Left cardiac atrium (tissue), 4 donors: Measurements from ENCODE around the gene DEGS1. TPM values are rescaled to one million over a fixed set of nuclear protein-coding genes. Genes with fewer than 3 reads are reported as not detected.

Experiments used
- ATAC-seq, 2 donors: fragments of 200-7000 bp; cut with Tn5 transposase; one replicate each; pipeline ENCODE4 v1.9.1; 2020; ENCODE audit warnings: mild to moderate bottlenecking in 2 of 2, moderate library complexity in 2 of 2
- DNase-seq: peaks from one replicate; pipeline ENCODE4 v3.0.0-alpha.2; 2020
- intact Hi-C, 2 donors: fragments of 100-400 bp; cut with DNase I; formaldehyde crosslinking; loops; one replicate each; pipeline versions ENCODE4 v1.14.1 to v1.15.1; 2022 to 2023
- total RNA-seq, 2 donors: library from RNA; stranded (reverse); fragmentation: NEBNext Ultra II Directional; extraction: Animal tissue kit (Norgen Biotek cat#: 25700); gene quantifications; one replicate each; pipeline ENCODE4 v1.2.1, GENCODE V29; 2021
- donor health status: DM: no; HTN: yes; CAD: no.
- donor health status: DM: no; HTN: yes; CAD: no; lungs with severe emphysema.
- donor health status: DM: yes; HTN: yes; CAD: no.
- donor health status: Dilated cardiomyopathy.

Gene DEGS1
- total RNA-seq, 2 donors from 2014 or later: 59.2 to 64.9 TPM

DNA sequence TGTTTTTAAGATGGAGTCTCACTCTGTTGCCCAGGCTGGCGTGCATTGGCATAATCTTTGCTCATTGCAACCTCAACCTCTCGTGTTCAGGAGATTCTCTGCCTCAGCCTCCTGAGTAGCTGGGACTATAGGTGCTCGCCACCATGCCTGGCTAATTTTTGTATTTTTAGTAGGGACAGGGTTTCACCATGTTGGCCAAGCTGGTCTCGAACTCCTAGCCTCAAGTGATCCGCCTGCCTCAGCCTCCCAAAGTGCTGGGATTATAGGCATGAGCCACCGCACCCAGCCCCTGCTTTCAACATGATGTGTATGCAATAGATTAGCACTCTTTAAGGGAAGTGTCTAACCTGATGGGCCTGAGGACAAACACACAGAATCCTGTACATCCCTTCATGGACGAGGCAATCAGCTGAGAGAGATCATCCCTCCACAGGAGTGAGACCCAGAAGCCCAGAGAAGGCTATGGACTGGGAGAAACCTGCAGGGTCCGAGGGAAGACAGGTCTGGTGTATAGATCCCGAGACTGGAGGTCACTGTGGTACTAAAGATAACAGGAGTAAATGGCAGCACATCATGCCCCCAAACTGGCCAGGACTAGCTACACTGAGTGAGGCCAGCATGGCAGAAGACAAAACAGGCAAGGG, 5.6 kb upstream of the DEGS1 start:
- intact Hi-C loops: no loop called here
- ATAC-seq (no peak), DNase-seq (no peak)

DNA sequence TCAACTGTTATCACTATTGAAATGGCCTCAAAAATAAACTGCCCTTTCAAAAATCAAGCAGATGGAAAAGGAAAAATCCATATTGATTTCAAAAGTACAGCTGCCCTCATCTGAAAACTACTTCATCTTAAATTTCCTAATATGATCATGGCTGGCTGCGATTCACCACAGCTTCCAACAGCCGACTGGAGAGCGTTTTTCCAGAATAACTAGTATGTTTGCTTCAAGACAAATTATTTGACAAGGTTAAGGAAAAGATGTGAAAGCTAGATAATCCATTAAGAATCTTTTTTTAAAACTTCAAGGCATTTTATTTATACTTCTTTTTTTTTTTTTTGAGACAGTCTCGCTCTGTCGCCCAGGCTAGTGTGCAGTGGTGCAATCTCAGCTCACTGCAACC, 4.1 kb upstream of the DEGS1 start:
- DNase-seq: no peak
- intact Hi-C loops: no loop called here
- ATAC-seq: no peak

- DNase-seq: no peak
- no peak for ATAC-seq
- intact Hi-C loops: loop anchor here in 1 of 2 donors (5.0 to 10.0 kb wide), 2 partner anchors 36 to 154 kb away; partner anchors contain the start of gene NVL
Observed at GRCh38 chr1:224180783-224181452, 2.1 kb upstream of the DEGS1 start.

DNA sequence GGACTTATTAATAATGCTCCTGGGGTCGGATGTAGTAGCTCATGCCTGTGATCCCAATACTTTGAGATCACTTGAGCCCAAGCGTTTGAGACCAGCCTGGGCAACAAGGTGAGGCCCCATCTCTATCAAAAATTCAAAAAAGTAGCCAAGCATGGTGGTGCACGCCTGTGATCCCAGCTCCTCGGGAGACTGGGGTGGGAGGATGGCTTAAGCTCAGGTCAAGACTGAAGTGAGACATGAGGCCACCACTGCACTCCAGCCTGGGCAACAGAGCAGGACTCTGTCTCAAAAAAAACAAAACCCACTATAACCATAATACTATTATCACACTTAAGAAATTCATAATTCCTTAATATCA, 1.6 kb upstream of the DEGS1 start:
- DNase-seq (no peak), ATAC-seq (no peak)
- intact Hi-C loops: loop anchor here in 1 of 2 donors (5.0 to 10.0 kb wide), 2 partner anchors 36 to 153 kb away; partner anchors contain the start of gene NVL

DNA sequence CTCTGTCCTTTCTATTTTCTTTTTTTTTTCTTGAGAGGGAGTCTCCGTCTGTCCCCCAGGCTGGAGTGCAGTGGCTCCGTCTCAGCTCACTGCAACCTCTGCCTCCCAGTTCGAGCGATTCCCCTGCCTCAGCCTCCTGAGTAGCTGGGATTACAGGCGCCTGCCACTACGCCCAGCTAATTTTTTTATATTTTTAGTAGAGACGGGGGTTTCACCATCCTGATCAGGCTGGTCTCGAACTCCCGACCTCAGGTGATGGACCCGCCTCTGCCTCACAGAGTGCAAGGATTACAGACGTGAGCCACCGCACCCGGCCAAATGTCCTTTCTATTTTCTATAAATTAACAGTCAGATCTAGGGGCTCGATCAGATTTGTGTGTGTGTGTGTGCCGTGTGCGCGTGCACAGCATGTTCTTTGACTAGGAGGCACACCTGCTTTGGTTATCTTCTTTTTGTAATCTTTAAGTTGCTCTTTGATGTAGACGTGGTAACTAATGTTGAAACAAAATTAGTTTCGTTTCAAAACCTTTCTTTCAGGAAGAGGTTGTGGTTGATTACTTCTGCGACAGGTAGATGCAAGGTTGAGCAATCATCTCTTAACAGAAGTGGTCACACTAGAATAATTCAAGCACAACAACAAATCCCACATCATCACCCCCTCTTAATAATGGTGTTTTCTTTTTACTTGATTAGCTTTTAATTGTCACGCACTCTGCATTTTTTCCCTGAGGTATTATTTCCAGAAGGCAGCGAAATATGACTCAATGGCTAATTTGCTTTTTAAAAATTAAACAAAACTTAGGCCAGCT, 779 bp upstream of the DEGS1 start:
- ATAC-seq: no peak
- intact Hi-C loops: loop anchor here in 1 of 2 donors (5.0 to 10.0 kb wide), 2 partner anchors 35 to 153 kb away; partner anchors contain the start of gene NVL
- no peak for DNase-seq

DNA sequence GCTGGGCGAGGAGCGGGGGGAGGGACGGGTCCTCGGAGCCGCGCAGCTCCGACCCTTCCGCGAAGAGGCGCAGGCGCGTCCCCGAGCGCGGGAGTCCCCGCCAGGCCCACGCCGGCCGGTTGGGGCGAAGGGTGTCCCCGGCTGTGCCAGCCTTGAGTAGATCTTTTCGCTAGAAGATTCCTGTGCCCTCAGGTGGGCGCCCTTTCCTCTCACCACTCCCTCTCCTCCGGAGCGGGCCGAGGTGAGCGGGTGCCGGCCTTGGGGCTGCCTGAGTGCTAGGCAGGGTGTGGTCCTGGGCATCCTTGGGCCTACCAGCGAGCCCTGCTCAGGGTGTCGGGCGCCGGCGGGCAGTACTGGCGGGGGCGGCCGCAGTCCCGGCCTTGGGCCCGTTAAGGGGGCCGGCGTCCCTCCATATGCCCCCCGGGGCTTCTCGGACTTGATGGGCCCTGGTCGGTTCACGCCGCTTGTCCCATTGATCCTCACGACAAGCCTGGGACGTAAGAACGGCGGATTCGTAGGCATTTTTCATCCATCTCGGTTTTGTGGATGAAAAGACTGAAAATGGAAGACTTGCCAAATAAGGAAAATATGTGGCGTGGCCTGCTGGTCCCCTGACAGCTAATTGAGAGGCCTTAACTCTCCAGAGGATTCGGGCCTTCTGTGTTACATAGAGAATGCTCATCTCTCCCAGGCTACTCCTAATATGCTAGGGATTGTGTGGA, 712 bp downstream of the DEGS1 start:
- DNase-seq (peak; percentile 63), ATAC-seq (peak; percentile 85 to 89)
- intact Hi-C loops: loop anchor here in 1 of 2 donors (5.0 to 10.0 kb wide), 2 partner anchors 34 to 151 kb away; partner anchors contain the start of gene NVL

GRCh38 chr1:224185208-224185607, 2.2 kb downstream of the DEGS1 start:
- DNase-seq: no peak
- no peak for ATAC-seq
- intact Hi-C loops: loop anchor here in 1 of 2 donors (10.0 kb wide), 1 partner anchor 150 kb away; the partner anchor contains the start of gene NVL

DNA sequence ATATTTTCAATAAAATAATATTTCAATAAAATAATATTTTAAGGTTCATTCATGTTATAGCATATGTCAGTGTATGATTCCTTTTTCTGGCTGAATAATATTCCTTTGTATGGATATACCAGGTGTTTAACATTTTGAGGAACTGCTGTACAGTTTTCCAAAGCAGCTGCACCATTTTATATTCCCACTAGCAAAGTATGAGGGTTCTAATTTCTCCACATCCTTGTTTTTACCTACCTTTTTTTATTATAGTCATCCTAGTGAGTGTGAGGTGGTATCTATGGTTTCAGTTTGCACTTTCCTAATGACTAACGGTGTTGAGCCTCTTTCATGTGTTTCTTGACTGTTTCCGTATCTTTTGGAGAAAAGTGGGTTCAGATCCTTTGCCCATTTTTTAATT, 5.2 kb downstream of the DEGS1 start:
- DNase-seq (no peak), ATAC-seq (no peak)
- intact Hi-C loops: loop anchor here in 1 of 2 donors (10.0 kb wide), 1 partner anchor 147 kb away; the partner anchor contains the start of gene NVL

DNA sequence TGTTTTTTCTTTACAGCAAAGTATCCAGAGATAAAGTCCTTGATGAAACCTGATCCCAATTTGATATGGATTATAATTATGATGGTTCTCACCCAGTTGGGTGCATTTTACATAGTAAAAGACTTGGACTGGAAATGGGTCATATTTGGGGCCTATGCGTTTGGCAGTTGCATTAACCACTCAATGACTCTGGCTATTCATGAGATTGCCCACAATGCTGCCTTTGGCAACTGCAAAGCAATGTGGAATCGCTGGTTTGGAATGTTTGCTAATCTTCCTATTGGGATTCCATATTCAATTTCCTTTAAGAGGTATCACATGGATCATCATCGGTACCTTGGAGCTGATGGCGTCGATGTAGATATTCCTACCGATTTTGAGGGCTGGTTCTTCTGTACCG, 6.5 kb downstream of the DEGS1 start:
- intact Hi-C loops: loop anchor here in 1 of 2 donors (10.0 kb wide), 1 partner anchor 145 kb away; the partner anchor contains the start of gene NVL
- DNase-seq: no peak
- no peak for ATAC-seq

GRCh38 chr1:224192082-224192788, 9.2 kb downstream of the DEGS1 start:
- no peak for DNase-seq
- intact Hi-C loops: no loop called here
- ATAC-seq: no peak

GRCh38 chr1:224193319-224193966, 10.4 kb downstream of the DEGS1 start:
- ATAC-seq (no peak), DNase-seq (no peak)
- intact Hi-C loops: no loop called here

GRCh38 chr1:224196813-224197600, 14.0 kb downstream of the DEGS1 start:
- no peak for ATAC-seq
- no peak for DNase-seq
- intact Hi-C loops: no loop called here

- ATAC-seq (no peak), DNase-seq (no peak)
- intact Hi-C loops: no loop called here
Observed at GRCh38 chr1:224198572-224198971, 15.5 kb downstream of the DEGS1 start.

GRCh38 chr1:224199679-224200078, 16.6 kb downstream of the DEGS1 start:
- no peak for ATAC-seq
- intact Hi-C loops: no loop called here
- no peak for DNase-seq

GRCh38 chr1:224201383-224201782, 18.3 kb downstream of the DEGS1 start:
- intact Hi-C loops: no loop called here
- DNase-seq: no peak
- ATAC-seq: no peak

- intact Hi-C loops: no loop called here
- DNase-seq (no peak), ATAC-seq (no peak)
Observed at GRCh38 chr1:224201853-224202252, 18.8 kb downstream of the DEGS1 start.
